GM10266 (cell line): Measurements from ENCODE around the gene PPP1R13B.

ENCODE experiments used
- DNase-seq: peaks from one replicate; pipeline ENCODE4 v3.0.0; 2012; ENCODE audit errors: extremely low spot score
- TF ChIP-seq, protein P1 (sequence below): IDR thresholded peaks from 2 replicates; pipeline ENCODE4 v1.5.1; 2012; ENCODE audit warnings: mild to moderate bottlenecking, low read depth; ENCODE audit not compliant: control insufficient read depth, insufficient read depth; ENCODE audit errors: missing control alignments

PPP1R13B gene

GRCh38 chr14:103703433-103704385, 143.7 kb downstream of the PPP1R13B start:
- DNase-seq: no peak
- TF ChIP-seq, protein P1, sequence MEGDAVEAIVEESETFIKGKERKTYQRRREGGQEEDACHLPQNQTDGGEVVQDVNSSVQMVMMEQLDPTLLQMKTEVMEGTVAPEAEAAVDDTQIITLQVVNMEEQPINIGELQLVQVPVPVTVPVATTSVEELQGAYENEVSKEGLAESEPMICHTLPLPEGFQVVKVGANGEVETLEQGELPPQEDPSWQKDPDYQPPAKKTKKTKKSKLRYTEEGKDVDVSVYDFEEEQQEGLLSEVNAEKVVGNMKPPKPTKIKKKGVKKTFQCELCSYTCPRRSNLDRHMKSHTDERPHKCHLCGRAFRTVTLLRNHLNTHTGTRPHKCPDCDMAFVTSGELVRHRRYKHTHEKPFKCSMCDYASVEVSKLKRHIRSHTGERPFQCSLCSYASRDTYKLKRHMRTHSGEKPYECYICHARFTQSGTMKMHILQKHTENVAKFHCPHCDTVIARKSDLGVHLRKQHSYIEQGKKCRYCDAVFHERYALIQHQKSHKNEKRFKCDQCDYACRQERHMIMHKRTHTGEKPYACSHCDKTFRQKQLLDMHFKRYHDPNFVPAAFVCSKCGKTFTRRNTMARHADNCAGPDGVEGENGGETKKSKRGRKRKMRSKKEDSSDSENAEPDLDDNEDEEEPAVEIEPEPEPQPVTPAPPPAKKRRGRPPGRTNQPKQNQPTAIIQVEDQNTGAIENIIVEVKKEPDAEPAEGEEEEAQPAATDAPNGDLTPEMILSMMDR: no peak

DNA sequence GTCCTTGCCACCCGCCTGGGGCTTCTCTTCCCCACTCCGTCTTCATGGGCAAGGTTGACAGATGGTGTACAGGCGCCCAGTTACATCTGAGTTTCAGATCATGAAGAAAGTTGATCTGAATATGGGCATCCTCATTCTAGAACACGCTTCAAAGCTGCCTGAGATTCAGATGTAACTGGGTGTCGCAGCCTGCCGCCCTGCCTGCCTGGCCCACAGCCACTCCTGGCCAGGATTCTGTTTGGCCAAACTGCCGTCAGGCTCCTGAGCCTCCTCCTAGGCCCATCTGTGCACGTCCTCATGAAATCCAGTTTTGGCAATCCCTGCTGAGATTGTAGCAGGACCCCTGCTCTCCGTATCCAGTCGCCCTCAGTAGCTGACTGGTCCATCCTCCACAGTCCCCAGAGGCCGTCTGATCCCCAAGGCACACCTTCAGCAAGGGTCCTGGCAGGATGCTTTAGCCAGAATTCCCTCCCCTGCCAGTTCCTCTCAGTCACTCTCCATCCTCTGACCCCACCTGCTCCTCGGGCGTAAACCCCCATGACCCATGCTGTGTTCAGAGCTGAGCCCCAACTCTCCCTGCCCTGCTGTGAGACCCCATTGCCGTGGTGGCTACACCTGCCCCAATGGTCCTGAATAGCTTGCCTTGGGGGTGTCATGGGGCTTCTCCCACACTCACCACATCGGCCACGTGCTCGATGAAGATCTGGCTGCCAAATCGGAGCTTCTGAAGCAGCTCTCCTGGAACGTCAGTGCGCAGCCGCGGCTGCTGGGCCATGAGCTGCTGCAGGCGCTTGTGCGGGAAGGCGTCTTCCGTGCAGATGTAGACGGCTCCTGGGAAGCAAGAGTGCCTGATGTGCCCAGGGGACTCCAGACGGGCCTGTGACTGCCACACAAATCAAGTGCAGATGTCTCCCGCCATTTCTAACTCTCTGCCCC, 144.6 kb downstream of the PPP1R13B start:
- no peak for DNase-seq
- TF ChIP-seq, protein P1: no peak

- DNase-seq: no peak
- TF ChIP-seq, protein P1: no peak
These were observed 145.3 kb downstream of the PPP1R13B start for GRCh38 chr14:103702095-103702494.

- DNase-seq: no peak
- TF ChIP-seq, protein P1: no peak
These were observed 146.5 kb downstream of the PPP1R13B start for GRCh38 chr14:103700753-103701490.

DNA sequence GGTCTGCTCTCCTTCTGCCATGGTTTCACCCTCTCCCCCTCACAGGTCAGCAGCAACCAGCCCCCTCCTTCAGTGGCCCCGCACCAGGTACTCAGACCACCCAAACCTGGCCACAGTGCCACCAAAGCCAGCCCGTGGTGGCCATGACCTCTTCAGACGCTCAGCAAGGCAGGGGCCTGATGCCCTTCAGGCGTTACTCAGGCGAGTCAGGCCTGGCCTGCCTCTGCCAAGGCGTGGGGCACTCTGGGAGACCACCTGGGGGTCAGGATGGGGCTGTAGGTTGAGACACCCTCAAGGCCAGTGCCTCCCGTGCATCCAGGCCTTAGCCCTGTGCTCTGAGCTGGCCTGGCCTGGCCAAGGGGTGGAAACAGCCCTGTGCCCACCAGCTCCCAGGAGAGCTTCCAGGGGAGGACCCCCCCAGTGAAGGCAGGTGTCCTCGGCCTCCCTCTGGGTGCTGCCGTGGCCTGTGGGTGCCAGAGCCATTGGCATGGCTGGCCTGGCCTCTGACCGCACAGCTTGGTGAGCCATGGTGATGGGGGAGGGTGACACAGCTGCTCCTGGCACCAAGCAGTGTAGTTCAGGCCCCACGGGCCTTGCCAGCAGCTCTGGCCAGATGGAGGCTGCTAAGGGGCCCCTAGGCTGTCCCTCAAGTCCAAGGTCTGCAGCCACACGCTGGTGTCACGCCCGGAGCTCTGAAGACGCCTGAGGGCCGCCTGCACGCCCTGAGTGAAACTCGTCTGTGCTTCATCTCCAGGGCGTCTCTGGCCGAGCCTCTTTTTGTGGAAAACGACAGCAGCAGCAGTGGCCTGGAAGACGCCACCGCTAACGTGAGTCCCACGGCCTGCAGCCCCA, 147.2 kb downstream of the PPP1R13B start:
- TF ChIP-seq, protein P1: no peak
- no peak for DNase-seq

GRCh38 chr14:103699261-103699661, 148.1 kb downstream of the PPP1R13B start:
- TF ChIP-seq, protein P1: no peak

More at GRCh38 chr14:103699261-103699661, 148.1 kb downstream of the PPP1R13B start:
- no peak for DNase-seq
